Measurements from ENCODE around the gene ADAMTS9. TPM values are rescaled to one million over a fixed set of nuclear protein-coding genes. Genes with fewer than 3 reads are reported as not detected.

ADAMTS9 gene
- total and polyA plus RNA-seq, 2 donors (not counting 1 experiment from before 2014, with no cell fraction given) = not detected

GRCh38 chr3:64659617-64659978, 28.2 kb downstream of the ADAMTS9 start:
- no peak overlapping the region for H3K4me2 ChIP-seq (replicated peaks; ENCODE audit: low read depth, low read length, poor library complexity, severe bottlenecking)
- no peaks in the 10 kb centered on the region for H3K9me3 ChIP-seq (ENCODE audit: control extremely low read depth in 1 of 3, control insufficient read depth in 2 of 3, insufficient read depth in 1 of 3, low read length in 2 of 3)
- H2AFZ ChIP-seq (ENCODE audit: insufficient read depth, low read depth, low read length, poor library complexity, severe bottlenecking) = no peak overlapping the region
- Mint-ChIP-seq H3K27ac (no peak overlapping the region), H3K4me3 (no peak overlapping the region), H3K27me3 (no peaks in the 10 kb centered on the region), H3K9me3 (ENCODE audit: insufficient read depth) (peaks cover 5% of the 10 kb centered on the region), H3K4me1 (no peaks in the 10 kb centered on the region)
- no peaks in the 10 kb centered on the region for H4K20me1 ChIP-seq (ENCODE audit: control insufficient read depth, insufficient read depth, low read length, poor library complexity, severe bottlenecking)
- ChIA-PET POLR2A (no interaction called here), CTCF (no interaction called here)
- intact Hi-C loops (cut with micrococcal nuclease) = no loop called here
- ATAC-seq (ENCODE audit: low read depth) (no peak), DNase-seq (no peak)
- H3K9ac ChIP-seq (ENCODE audit: low read length) = no peak overlapping the region
- H3K27ac ChIP-seq (ENCODE audit: low read length in 2 of 2) = no peak overlapping the region
- H3K4me3 ChIP-seq (ENCODE audit: control extremely low read depth in 1 of 5, extremely low read depth in 1 of 5, insufficient read depth in 1 of 5, low read depth in 2 of 5, low read length in 4 of 5) = no peak overlapping the region
- H3K4me1 ChIP-seq (ENCODE audit: control insufficient read depth in 2 of 2, insufficient read depth in 2 of 2, low read length in 2 of 2) = no peaks in the 10 kb centered on the region
- 73% methylated on average over 2 of the region's 2 CpGs for WGBS (ENCODE audit: insufficient coverage)
- H3K36me3 ChIP-seq (replicated peaks in 1 of 2; ENCODE audit: control extremely low read depth in 1 of 2, control insufficient read depth in 1 of 2, extremely low read depth in 1 of 2, insufficient read depth in 2 of 2, low read length in 1 of 2) = no peaks in the 10 kb centered on the region
- no peaks in the 10 kb centered on the region for H3K27me3 ChIP-seq (replicated peaks in 1 of 4; ENCODE audit: control extremely low read depth in 1 of 4, control insufficient read depth in 3 of 4, insufficient read depth in 4 of 4, low read length in 3 of 4)
- TF ChIP-seq EZH2 (IDR thresholded peaks at IDR 0.05; ENCODE audit: borderline replicate concordance, insufficient read depth, low read depth, low read length, poor library complexity, severe bottlenecking) = no peak
- TF ChIP-seq CTCF (IDR thresholded peaks at IDR 0.05) = no peak
- H3K79me2 ChIP-seq (ENCODE audit: control insufficient read depth, insufficient read depth, low read length) = no peaks in the 10 kb centered on the region

- Mint-ChIP-seq H3K4me1 (no peaks in the 10 kb centered on the region), H3K4me3 (no peak overlapping the region), H3K27ac (no peak overlapping the region), H3K9me3 (ENCODE audit: insufficient read depth) (peaks cover 5% of the 10 kb centered on the region), H3K27me3 (no peaks in the 10 kb centered on the region)
- Histone ChIP-seq H3K4me2 (replicated peaks; ENCODE audit: low read depth, low read length, poor library complexity, severe bottlenecking) (no peak overlapping the region), H3K4me1 (ENCODE audit: control insufficient read depth in 2 of 2, insufficient read depth in 2 of 2, low read length in 2 of 2) (no peaks in the 10 kb centered on the region), H3K4me3 (ENCODE audit: control extremely low read depth in 1 of 5, extremely low read depth in 1 of 5, insufficient read depth in 1 of 5, low read depth in 2 of 5, low read length in 4 of 5) (no peak overlapping the region), H3K27ac (ENCODE audit: low read length in 2 of 2) (no peak overlapping the region), H4K20me1 (ENCODE audit: control insufficient read depth, insufficient read depth, low read length, poor library complexity, severe bottlenecking) (no peaks in the 10 kb centered on the region), H3K27me3 (replicated peaks in 1 of 4; ENCODE audit: control extremely low read depth in 1 of 4, control insufficient read depth in 3 of 4, insufficient read depth in 4 of 4, low read length in 3 of 4) (no peaks in the 10 kb centered on the region), H3K79me2 (ENCODE audit: control insufficient read depth, insufficient read depth, low read length) (no peaks in the 10 kb centered on the region), H3K9ac (ENCODE audit: low read length) (no peak overlapping the region), H3K36me3 (replicated peaks in 1 of 2; ENCODE audit: control extremely low read depth in 1 of 2, control insufficient read depth in 1 of 2, extremely low read depth in 1 of 2, insufficient read depth in 2 of 2, low read length in 1 of 2) (no peaks in the 10 kb centered on the region), H3K9me3 (ENCODE audit: control extremely low read depth in 1 of 3, control insufficient read depth in 2 of 3, insufficient read depth in 1 of 3, low read length in 2 of 3) (no peaks in the 10 kb centered on the region), H2AFZ (ENCODE audit: insufficient read depth, low read depth, low read length, poor library complexity, severe bottlenecking) (no peak overlapping the region)
- no peak for TF ChIP-seq EZH2 (IDR thresholded peaks at IDR 0.05; ENCODE audit: borderline replicate concordance, insufficient read depth, low read depth, low read length, poor library complexity, severe bottlenecking)
- ChIA-PET CTCF (no interaction called here), POLR2A (no interaction called here)
- WGBS (ENCODE audit: insufficient coverage) = 100% methylated on average over 1 of the region's 4 CpGs
- intact Hi-C loops (cut with micrococcal nuclease) = no loop called here
- ATAC-seq (ENCODE audit: low read depth) = no peak
- no peak for DNase-seq
These were observed 29.8 kb downstream of the ADAMTS9 start for GRCh38 chr3:64658001-64658400.

Data from B cell (primary cell).